ENCODE measurements around the gene MORC4. TPM values are rescaled to one million over a fixed set of nuclear protein-coding genes. Genes with fewer than 3 reads are reported as not detected.

The MORC4 gene
- total RNA-seq, 1 donor = 38.4 TPM

- H3K4me3 ChIP-seq (ENCODE audit: low read depth, low read length) = peak overlapping the region; percentile 71
- TF ChIP-seq CTCF (IDR thresholded peaks at IDR 0.05; ENCODE audit: insufficient read depth, low read length) = peak; percentile 51
- peak; percentile 58 for DNase-seq (ENCODE audit: low read depth)
Observed at GRCh38 chrX:106999002-106999975, 723 bp downstream of the MORC4 start.

DNA sequence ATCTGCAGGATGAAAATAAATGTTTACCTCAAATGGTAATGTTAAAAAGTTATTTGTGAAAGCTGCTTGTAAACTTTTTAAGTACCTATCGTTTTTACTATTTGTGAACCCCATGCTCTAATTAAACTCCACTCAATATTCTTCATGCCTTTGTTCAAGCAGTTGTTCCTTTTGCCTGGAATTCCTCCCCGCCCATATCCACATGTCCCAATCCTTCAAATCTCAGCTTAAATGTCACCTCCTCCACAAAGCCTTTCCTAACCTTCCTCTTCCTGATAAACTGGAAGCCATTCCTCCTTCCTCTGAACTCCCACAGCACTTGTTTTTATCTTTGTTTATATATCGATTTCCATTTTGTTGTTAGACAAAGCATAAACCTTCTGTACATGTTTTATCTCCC is 2.4 kb downstream of the MORC4 start:
- DNase-seq (ENCODE audit: low read depth) = no peak
- TF ChIP-seq CTCF (IDR thresholded peaks at IDR 0.05; ENCODE audit: insufficient read depth, low read length) = no peak

DNA sequence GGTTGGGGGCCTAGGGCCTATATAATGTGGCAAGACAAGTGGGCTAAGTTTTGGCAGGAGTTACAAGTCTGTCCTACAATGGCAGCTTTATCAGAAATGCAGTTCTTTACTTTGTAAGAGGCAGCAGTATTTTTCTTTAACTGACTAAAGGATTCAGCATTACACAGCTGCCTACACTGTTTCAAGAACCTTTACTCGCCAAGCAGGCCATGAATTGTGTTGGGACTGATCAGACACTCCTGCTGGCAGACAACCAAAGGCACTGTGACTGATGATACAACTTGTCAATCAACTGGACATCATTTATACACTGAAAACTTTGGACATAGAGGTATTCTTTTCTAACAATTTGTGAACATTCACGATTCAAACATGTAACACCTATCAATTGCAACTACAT is 4.3 kb downstream of the MORC4 start:
- TF ChIP-seq CTCF (IDR thresholded peaks at IDR 0.05; ENCODE audit: insufficient read depth, low read length) = no peak
- DNase-seq (ENCODE audit: low read depth) = no peak
- no peak overlapping the region for H3K4me3 ChIP-seq (ENCODE audit: low read depth, low read length)

More for the DNA sequence above, 2.4 kb downstream of the MORC4 start:
- no peak overlapping the region for H3K4me3 ChIP-seq (ENCODE audit: low read depth, low read length)

DNA sequence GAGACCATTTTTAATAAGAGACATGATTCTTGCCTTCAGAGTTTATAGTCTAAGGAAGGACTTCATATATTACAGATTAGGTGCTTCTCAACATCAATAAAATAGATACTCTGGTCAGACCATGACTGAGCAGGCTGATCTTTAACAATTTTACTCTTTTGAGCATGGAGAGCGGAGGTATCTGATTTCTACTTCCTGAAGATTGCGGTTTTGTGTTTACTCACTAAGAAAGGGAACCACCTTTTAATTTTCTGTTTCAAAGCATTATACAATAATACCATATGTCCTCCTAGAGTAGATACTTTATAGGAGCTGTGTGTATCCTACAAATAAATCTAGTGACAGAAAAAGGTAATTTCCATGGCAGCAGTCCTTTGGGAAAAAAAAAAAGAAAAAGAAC is 12.5 kb downstream of the MORC4 start:
- TF ChIP-seq CTCF (IDR thresholded peaks at IDR 0.05; ENCODE audit: insufficient read depth, low read length) = no peak
- DNase-seq (ENCODE audit: low read depth) = no peak
- no peak overlapping the region for H3K4me3 ChIP-seq (ENCODE audit: low read depth, low read length)

DNA sequence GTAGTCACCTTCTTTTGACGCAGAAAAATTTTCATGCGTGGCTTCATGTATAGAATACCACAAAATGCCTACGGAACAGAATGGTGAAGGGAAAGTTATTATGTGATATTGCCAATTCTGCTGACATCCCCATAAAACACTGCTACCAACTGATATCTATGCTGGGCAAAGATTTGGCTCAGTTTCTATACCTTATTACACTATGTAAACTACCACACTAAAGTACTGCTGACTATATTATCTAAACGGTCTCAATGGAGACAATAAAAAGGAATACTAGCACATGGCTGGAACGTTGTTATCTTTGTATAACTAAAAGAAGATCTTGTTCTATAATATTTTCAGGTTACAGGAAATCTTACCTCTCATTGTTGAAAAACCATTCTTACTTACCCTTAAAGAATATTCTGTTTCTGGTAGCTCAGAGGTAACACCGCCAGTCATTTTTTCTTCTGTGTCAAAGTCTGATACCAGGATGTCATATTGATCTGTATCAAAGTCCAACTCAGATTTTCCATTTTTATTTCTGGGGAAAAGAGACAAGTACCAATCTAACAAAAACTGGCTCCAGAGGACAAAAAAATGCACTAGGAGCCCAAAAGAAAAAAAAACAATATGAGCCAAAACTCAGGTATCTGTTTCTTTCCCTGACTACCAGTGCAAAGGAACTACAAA is 18.9 kb downstream of the MORC4 start:
- TF ChIP-seq CTCF (IDR thresholded peaks at IDR 0.05; ENCODE audit: insufficient read depth, low read length) = no peak
- no peak for DNase-seq (ENCODE audit: low read depth)
- H3K4me3 ChIP-seq (ENCODE audit: low read depth, low read length) = no peak overlapping the region

DNA sequence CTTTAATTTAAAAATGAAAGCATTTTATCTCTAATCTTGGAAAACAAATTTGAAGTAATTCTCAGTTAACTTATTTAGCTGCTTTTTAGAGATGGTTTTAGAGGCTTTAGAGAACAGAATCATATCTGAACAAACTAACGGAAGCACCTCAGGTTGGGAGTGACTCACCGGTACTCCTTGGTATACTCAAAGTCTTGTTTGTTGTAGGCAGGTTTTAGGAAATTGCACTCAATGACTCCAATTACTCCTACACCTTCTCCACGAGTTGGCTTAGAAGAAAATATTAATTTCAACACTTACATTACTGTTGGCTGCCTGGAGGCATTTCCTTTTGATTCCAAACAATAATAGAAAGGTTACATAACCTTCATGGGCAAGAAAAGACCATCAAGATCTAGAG is 23.6 kb downstream of the MORC4 start:
- DNase-seq (ENCODE audit: low read depth) = no peak
- H3K4me3 ChIP-seq (ENCODE audit: low read depth, low read length) = no peak overlapping the region
- no peak for TF ChIP-seq CTCF (IDR thresholded peaks at IDR 0.05; ENCODE audit: insufficient read depth, low read length)
